ENCODE data around the gene MTAP. TPM values are rescaled to one million over a fixed set of nuclear protein-coding genes. Genes with fewer than 3 reads are reported as not detected.

The MTAP gene
- total RNA-seq, 1 experiment from 2014 or later = 102 TPM

DNA sequence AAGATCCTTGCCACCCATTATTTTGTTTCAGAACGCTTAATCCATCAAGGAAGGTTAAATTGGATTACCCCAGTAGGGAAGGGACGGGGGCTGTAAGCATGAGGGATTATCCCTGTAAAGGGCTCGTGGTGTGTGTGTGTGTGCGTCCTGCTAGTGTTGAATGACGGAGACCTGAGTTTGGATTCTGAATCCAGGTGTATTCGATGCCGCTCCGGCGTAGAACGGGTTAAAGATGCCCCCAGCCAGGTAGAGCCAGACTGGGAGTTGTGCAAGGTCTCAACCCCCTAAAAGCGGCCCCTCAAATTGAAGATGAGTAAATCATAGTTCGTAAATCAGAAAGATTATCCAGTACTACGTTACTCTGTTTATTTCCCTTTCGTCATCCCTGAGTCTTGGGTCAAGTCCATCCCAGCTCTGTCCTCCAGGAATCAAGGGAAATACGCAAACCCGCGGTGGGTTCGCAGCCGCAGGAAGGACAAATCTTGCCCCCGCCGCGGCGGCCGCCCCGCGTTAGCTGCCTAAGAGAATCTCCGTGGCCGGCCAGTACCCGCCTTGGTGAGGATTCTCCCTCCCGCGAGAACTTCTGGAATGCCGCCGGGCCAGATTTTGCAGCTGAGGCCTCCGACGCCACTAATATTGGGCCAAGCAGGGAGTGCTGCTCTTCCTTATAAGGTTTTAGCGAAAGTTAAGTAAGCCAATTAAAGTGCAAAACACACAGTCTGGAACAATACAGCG, 586 bp upstream of the MTAP start:
- H3K18ac ChIP-seq (ENCODE audit: insufficient read length, low read depth, low read length) = no peak overlapping the region
- no peak overlapping the region for H3K27ac ChIP-seq (ENCODE audit: insufficient read length, low read depth, low read length)
- peaks cover 5% of the 10 kb centered on the region for H3K79me1 ChIP-seq (ENCODE audit: insufficient read depth, low read depth, low read length, poor library complexity, severe bottlenecking)
- no peak for TF ChIP-seq CTCF (conservative IDR thresholded peaks at IDR 0.05)
- no peak overlapping the region for H3K56ac ChIP-seq (ENCODE audit: insufficient read length, low read depth, low read length)
- H3K9me3 Mint-ChIP-seq = no peaks in the 10 kb centered on the region
- H3K4me3 Mint-ChIP-seq = peak overlapping the region; percentile 98 to 100
- H3K9me3 ChIP-seq (ENCODE audit: control insufficient read depth, low read depth, low read length) = no peaks in the 10 kb centered on the region
- H2BK20ac ChIP-seq (ENCODE audit: low read depth, low read length, poor library complexity, severe bottlenecking) = no peak overlapping the region
- peaks cover 12% of the 10 kb centered on the region for H3K23me2 ChIP-seq (ENCODE audit: insufficient read length, low read depth, low read length, poor library complexity, severe bottlenecking)
- H3K4me1 Mint-ChIP-seq = peaks cover 29 to 34% of the 10 kb centered on the region in 2 experiments
- H3K27me3 Mint-ChIP-seq (ENCODE audit: low read depth) = peaks cover 39% of the 10 kb centered on the region
- no peak overlapping the region for H2BK5ac ChIP-seq (ENCODE audit: insufficient read length, low read length)
- peak overlapping the region; percentile 63 for H3K4me2 ChIP-seq (ENCODE audit: insufficient read depth, insufficient read length, low read length)
- peak; percentile 83 for DNase-seq
- peak overlapping the region; percentile 81 for H2AFZ ChIP-seq (ENCODE audit: low read length)
- H2BK12ac ChIP-seq (ENCODE audit: insufficient read length, low read depth, low read length) = no peak overlapping the region
- H3K14ac ChIP-seq (ENCODE audit: insufficient read depth, low read length) = peak overlapping the region; percentile 75; the same call in 1 of the 2 replicates
- peak overlapping the region; percentile 63 for H2BK120ac ChIP-seq (ENCODE audit: low read depth, low read length, poor library complexity, severe bottlenecking)
- H3K36me3 Mint-ChIP-seq (ENCODE audit: insufficient read depth in 1 of 3, low read depth in 3 of 3) = peaks cover 9 to 28% (median 16%) of the 10 kb centered on the region in 3 experiments; a peak in 6 of 7 replicates
- H3K79me2 ChIP-seq (ENCODE audit: insufficient read depth, low read length) = peaks cover 37% of the 10 kb centered on the region
- H2AK5ac ChIP-seq (ENCODE audit: insufficient read length, low read length) = no peak overlapping the region
- no CpG with 5 or more reads among the region's 37 CpGs for WGBS (ENCODE audit: extremely low coverage, insufficient read length, low lambda C conversion rate)
- peaks cover 4% of the 10 kb centered on the region; the same call in 1 of the 2 replicates for H3K4me1 ChIP-seq (ENCODE audit: insufficient read depth, low read length)
- H4K8ac ChIP-seq (replicated peaks; ENCODE audit: insufficient read length, low read depth, low read length) = no peak overlapping the region
- no peak overlapping the region for H4K91ac ChIP-seq (ENCODE audit: insufficient read length, low read depth, low read length)
- no peak overlapping the region for H3K23ac ChIP-seq (ENCODE audit: insufficient read length, low read depth, low read length)
- H3K9ac ChIP-seq (ENCODE audit: extremely low read depth, insufficient read length, low read length) = peak overlapping the region; percentile 92
- H3K27ac Mint-ChIP-seq = peak overlapping the region; percentile 84 to 96 (median 84); a peak in 6 of 7 replicates
- no peak overlapping the region for H3T11ph ChIP-seq (ENCODE audit: low read length)
- no peaks in the 10 kb centered on the region for H3K27me3 ChIP-seq (ENCODE audit: insufficient read depth, low read length)
- no peak overlapping the region; the same call in 1 of the 2 replicates for H3K4ac ChIP-seq (ENCODE audit: low read depth, low read length)
- H4K5ac ChIP-seq (ENCODE audit: insufficient read length, low read depth, low read length) = no peak overlapping the region
- H2BK15ac ChIP-seq (ENCODE audit: low read depth, low read length) = no peak overlapping the region
- H4K20me1 ChIP-seq (ENCODE audit: control insufficient read depth, insufficient read depth, insufficient read length) = no peaks in the 10 kb centered on the region

Measured in H9 (cell line).